Measurements from ENCODE around the gene TCERG1. TPM values are rescaled to one million over a fixed set of nuclear protein-coding genes. Genes with fewer than 3 reads are reported as not detected.

TCERG1 gene
- total RNA-seq, 1 experiment from 2014 or later = 112 TPM

- no peak overlapping the region for H3K18ac ChIP-seq (ENCODE audit: insufficient read length, low read depth, low read length)
- no peak overlapping the region for H4K91ac ChIP-seq (ENCODE audit: insufficient read length, low read depth, low read length)
- H2BK20ac ChIP-seq (ENCODE audit: low read depth, low read length, poor library complexity, severe bottlenecking) = no peak overlapping the region
- H3K4me1 ChIP-seq (ENCODE audit: insufficient read depth, low read length) = no peaks in the 10 kb centered on the region
- WGBS (ENCODE audit: extremely low coverage, insufficient read length, low lambda C conversion rate) = no CpG with 5 or more reads among the region's 1 CpG
- no peak overlapping the region for H3K14ac ChIP-seq (ENCODE audit: insufficient read depth, low read length)
- H2BK120ac ChIP-seq (ENCODE audit: low read depth, low read length, poor library complexity, severe bottlenecking) = no peak overlapping the region
- no peak overlapping the region for H3K27ac ChIP-seq (ENCODE audit: insufficient read length, low read depth, low read length)
- no peak overlapping the region for H2AFZ ChIP-seq (ENCODE audit: low read length)
- no peak overlapping the region for H3K56ac ChIP-seq (ENCODE audit: insufficient read length, low read depth, low read length)
- no peak overlapping the region for H3T11ph ChIP-seq (ENCODE audit: low read length)
- no peaks in the 10 kb centered on the region for H3K23me2 ChIP-seq (ENCODE audit: insufficient read length, low read depth, low read length, poor library complexity, severe bottlenecking)
- Mint-ChIP-seq H3K36me3 (ENCODE audit: insufficient read depth in 1 of 3, low read depth in 3 of 3) (no peaks in the 10 kb centered on the region), H3K27ac (no peak overlapping the region; a peak in 1 of 7 replicates), H3K4me3 (no peak overlapping the region), H3K4me1 (peaks cover 5 to 12% of the 10 kb centered on the region in 2 experiments; a peak in 3 of 4 replicates), H3K9me3 (no peaks in the 10 kb centered on the region), H3K27me3 (ENCODE audit: low read depth) (peaks cover 31% of the 10 kb centered on the region)
- H2AK5ac ChIP-seq (ENCODE audit: insufficient read length, low read length) = no peak overlapping the region
- no peak for TF ChIP-seq CTCF (conservative IDR thresholded peaks at IDR 0.05)
- DNase-seq = no peak
- H3K9me3 ChIP-seq (ENCODE audit: control insufficient read depth, low read depth, low read length) = no peaks in the 10 kb centered on the region
- H4K8ac ChIP-seq (replicated peaks; ENCODE audit: insufficient read length, low read depth, low read length) = no peak overlapping the region
- H2BK15ac ChIP-seq (ENCODE audit: low read depth, low read length) = no peak overlapping the region
- H3K9ac ChIP-seq (ENCODE audit: extremely low read depth, insufficient read length, low read length) = no peak overlapping the region
- H3K23ac ChIP-seq (ENCODE audit: insufficient read length, low read depth, low read length) = no peak overlapping the region
- no peaks in the 10 kb centered on the region for H3K27me3 ChIP-seq (ENCODE audit: insufficient read depth, low read length)
- H3K4ac ChIP-seq (ENCODE audit: low read depth, low read length) = no peak overlapping the region
- no peak overlapping the region for H4K5ac ChIP-seq (ENCODE audit: insufficient read length, low read depth, low read length)
- no peak overlapping the region for H3K4me2 ChIP-seq (ENCODE audit: insufficient read depth, insufficient read length, low read length)
- no peaks in the 10 kb centered on the region for H3K79me2 ChIP-seq (ENCODE audit: insufficient read depth, low read length)
- H3K79me1 ChIP-seq (ENCODE audit: insufficient read depth, low read depth, low read length, poor library complexity, severe bottlenecking) = no peaks in the 10 kb centered on the region
- no peaks in the 10 kb centered on the region for H4K20me1 ChIP-seq (ENCODE audit: control insufficient read depth, insufficient read depth, insufficient read length)
- no peak overlapping the region for H2BK5ac ChIP-seq (ENCODE audit: insufficient read length, low read length)
- no peak overlapping the region for H2BK12ac ChIP-seq (ENCODE audit: insufficient read length, low read depth, low read length)
These were observed 47.7 kb upstream of the TCERG1 start for GRCh38 chr5:146399481-146399880.
